ENCODE measurements around the gene IFIH1.

IFIH1 gene

DNA sequence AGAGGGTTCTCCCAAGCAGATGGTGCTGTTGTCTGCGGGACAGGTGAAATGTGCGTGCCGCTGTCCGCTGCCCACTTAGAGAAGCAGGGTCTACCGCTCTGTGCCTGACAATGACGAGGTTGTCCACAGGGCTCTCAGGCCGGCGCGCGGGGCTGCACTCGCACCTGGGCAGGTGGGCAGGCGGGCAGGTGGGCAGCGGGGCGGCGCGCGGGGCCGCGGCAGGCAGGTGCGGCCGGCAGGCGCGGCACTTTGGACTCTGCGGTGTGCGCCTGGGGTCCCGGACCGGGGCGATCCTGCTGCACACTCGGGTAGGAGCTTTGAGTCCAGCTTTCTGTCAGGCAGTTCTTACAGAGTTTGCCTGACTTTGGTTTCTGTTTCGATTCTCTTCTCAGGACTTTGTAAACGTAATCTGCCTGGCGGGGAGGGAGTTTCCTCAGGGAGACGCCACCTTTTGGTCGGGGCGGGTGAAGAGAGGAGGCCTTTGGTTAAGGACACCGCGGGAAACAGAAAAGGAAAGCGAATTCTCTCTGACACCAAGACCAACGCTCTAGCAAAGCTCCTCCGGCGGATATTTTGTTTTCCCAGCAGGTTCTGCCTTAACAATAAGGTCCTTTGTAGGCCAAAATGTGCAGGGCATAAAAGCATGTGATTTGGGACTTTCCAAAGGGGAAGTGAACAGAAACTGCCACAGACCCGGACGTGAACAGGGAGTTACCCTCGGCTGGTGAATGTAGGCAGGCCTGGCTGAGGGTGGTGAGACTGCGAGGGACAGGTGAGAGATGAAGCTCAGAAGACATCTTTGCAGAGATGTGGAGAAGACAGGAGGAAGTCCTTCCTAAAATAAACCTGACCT lies at the start of gene IFIH1:
IFIH1 (minus strand) TSS at position 357 of the 853 bp plus-strand sequence. CDS start 377 bp downstream, outside the sequence.
- peak; percentile 90 to 92 for DNase-seq

DNA sequence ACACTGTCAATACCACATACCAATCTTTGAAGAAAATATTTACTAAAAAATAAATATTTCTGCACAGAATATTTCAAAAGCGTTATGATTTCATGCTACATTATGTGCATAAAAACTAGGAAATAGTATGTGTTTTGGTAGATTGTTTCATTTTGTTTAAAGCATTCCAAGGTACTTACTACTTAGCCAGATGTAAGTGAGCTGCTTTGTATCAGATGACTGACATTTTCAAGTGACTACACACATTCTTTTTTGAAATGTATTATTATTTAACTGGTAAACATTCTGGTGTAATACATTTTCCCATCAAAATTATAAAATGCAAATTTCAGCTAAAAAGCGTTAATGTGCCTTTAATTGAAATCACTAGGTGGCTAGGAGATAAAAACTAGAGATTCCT lies 46.9 kb upstream of the IFIH1 start:
- no peak for DNase-seq

DNA sequence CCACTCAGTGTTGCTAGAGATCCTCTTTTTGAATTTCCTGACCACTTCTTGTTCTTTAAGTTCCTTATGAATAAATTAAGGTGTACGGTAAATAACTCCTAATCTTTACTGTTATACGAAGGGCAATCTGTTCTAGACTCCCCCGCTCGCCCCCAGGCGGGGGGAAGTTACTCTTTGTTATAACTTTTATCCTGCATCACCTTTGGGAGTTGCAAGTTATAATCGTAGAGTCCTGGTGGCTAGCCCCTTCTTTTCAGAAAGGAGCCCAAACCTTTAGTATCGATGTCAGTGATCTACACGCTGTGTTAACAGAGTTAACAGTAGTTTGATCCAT lies 26.1 kb upstream of the IFIH1 start:
- DNase-seq = peak in 1 of 2 experiments; percentile 63

DNA sequence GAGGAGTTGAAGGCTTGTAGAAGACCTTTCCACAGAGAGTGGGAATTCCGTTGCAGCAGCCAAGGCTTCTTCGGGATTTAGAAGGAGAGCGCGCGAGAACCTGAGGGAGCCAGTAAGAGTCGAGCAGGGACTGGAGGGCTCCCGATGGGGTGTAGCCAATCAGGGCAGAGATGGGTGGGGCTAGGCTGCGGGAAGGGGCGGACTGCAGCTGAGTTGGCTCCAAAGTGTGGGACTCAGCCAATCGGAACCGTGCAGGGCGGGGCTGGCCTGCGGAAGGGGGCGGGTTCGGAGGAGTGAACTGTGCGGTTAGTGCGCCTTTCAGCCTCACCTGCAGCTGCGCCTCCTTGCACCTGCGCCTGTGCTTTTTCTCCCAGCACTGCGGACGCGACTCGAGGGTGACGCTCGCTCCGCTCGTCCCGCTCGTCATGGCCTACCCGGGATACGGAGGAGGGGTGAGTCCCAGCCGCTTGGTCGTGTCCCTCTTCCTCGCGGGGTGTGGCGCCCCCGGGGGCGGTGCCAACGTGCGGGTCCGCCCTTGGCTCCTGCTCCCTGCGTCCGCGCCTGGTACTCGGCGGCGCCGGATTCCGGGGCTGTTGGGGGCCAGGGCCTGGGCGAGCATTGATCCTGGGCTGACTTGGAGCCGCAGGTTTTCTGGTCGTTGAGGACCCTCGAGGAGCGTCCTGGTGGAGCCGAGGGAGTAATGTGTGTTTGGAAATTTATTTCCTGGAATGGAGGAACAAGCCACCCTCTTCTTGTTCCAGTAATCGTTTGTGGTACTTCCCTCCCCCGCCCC lies 25.5 kb upstream of the IFIH1 start, which contains the start of gene GCA:
GCA (plus strand) TSS at position 309 of the 793 bp plus-strand sequence; CDS start at position 426, 117 bp downstream.
- peak; percentile 63 to 75 for DNase-seq

DNA sequence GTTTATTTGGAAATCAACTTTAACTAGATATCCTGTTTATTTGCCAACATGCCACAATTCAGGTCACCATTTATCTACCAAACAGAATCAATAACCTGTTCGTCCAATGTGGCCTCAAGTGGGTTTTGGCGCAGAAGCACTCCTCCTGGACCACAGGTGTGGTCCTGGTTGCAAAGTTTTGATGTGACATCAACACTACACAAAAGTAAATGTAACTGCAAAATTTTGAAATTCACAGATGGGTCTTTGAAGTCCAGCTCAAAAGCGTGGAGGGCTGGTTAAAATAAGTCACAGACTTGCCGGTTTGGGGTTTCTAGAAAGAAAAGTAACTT lies 25.0 kb upstream of the IFIH1 start:
- DNase-seq = no peak

DNA sequence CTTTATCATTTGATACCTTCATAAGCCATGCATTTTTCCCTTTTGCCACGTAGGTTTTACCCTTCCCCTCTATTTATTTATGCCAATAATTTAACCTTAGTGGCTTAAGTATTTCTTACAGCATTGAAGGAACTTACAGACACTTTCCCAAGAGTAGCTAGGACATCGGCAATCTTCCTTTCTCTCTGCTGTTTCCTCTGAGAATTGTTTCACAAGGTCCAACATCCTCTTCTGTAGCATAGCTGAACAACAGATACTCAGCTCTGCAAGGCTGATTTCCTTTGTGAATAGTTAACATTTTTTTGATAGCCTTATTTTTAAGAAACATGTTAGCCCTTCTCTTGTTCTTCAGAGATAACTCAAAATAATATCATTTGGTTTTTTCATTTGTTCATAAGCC lies 24.4 kb upstream of the IFIH1 start:
- peak; percentile 77 to 79 for DNase-seq

DNA sequence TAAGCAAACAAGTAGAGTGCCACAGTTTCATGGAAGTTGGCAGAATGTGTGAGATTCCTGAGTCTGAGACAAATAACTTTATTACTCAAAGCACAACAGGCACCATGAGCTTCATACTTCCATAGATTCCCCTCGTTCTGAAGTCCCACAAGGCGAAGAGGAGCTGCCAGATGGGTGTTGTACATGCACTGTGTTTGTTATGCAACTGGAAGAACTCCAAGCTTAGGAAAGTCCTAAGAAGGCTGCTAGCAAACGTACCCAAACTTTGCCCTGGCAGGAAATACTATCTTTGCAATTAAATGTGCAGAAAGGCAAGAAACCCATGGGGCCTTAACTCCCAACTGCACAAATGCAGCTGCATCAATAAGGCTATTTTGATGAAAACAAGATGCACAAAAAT lies 23.8 kb upstream of the IFIH1 start:
- DNase-seq = no peak

DNA sequence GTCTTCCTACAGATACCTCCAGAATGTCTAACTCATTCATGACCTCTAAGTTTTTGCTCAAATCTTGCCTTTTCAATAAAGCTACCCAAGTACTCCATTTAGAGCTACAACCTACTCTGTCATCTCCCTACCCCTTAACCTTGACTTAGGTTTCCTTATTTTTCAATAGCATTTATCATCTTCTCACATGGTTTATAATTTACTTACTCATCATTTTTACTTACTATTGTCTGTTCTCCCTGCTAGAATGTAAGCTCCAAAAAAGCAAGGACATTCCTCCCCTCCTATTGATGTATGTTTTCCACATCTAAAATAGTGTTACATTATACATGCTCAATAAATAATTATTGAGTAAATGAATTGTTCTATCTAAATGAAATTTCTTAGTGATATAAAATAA lies 22.3 kb upstream of the IFIH1 start:
- no peak for DNase-seq

DNA sequence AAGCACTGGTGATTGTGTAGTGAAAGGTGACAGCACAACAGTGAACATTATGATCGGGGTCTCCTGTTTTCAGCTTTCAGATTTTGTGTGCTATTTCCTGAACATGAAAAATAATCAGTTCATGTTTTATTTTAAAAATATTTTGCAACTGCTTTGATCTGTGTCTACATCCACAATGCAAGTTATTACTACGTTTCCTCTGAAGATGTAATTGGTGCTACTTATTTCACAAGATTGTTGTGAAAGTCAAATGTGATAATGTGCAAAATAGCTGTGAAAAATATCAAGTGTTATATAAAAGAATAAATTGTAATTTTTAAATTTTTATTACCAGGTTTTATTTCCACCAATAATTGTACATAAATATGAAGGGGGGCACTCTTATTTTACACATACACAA lies 19.4 kb upstream of the IFIH1 start:
- peak; percentile 41 to 49 for DNase-seq

DNA sequence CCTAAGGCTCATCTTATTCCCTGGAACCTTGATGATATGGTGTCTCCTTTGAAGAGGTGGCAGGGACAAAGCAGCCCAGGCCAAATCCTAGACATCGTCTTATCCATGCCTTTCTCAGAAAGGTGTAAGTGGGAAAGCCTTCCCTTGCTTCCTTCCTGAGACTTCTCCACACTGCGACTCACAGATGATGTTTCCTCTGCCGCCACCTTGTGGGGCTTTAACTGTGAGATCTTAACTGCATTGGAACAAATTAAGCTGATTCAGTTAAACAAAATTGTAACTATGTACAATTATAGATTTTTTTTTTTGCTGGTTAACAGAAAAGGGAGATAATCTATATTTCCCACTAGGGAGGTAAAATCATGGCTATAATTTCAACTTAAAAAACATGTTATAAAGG lies 15.5 kb upstream of the IFIH1 start:
- DNase-seq = peak; percentile 29 to 37

DNA sequence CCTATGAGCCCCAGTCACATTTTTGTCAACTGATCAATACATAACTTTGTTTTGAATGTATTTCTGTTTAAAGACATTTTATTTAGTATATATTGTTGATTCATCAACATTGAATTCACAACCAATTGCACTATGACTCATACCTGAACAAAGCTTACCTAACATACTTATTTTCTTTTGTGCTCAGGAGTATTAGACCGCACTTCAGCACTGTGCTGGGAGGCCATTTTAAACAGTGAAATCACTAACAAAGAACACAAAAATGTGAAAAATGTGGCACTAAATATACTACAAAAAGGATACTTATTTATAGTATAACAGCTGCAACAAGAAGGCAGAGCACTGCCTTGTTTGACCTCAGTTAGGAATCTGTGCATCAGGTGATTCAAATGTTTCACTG lies 12.4 kb upstream of the IFIH1 start:
- no peak for DNase-seq

DNA sequence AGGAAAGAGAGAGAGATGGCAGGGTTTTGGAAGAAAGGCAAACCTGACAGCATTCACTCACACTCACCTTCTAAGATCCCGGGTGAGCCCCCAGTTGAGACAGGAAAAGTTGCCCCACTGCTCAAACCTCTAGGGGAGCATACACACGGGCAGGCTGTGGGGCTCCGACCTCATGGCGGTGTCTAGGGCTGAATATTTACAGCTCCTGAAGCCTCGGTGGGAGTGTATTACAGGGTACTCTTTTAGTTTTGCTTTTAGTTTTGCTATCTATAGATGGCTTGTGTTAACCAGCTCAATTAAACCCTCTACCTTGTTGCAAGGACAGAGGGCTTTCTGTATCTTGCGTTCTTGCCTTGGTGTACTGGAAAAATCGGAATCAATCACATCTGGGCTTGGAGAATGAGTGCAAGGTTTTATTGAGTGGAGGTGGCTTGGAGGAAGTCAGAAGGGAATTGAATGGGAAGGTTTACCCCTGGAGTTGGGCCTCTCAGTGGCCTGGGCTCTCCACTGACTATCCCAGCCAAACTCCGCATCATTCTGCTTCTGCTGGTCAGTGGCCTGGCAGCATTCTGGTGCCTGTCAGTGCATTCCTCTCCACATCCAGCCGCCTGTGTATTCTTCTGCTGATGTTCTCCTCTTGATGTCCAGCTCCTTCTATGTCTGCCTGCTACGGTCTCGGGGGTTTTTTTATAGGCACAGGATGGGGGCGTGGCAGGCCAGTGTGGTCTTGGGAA lies 10.1 kb upstream of the IFIH1 start:
- DNase-seq = no peak

DNA sequence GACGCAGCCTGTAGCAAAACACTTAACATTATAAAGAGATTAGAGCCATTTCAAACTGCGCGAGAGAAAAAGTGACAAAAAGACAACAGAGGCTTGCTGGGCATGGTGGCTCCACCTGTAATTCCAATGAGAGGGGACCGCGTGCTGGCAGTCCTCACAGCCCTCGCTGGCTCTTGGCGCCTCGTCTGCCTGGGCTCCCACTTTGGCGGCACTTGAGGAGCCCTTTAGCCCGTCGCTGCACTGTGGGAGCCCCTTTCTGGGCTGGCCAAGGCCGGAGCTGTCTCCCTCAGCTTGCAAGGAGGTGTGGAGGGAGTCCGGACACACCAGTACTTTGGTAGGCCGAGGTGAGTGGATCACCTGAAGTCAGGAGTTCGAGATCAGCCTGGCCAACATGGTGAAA lies 9.3 kb upstream of the IFIH1 start:
- DNase-seq = no peak

DNA sequence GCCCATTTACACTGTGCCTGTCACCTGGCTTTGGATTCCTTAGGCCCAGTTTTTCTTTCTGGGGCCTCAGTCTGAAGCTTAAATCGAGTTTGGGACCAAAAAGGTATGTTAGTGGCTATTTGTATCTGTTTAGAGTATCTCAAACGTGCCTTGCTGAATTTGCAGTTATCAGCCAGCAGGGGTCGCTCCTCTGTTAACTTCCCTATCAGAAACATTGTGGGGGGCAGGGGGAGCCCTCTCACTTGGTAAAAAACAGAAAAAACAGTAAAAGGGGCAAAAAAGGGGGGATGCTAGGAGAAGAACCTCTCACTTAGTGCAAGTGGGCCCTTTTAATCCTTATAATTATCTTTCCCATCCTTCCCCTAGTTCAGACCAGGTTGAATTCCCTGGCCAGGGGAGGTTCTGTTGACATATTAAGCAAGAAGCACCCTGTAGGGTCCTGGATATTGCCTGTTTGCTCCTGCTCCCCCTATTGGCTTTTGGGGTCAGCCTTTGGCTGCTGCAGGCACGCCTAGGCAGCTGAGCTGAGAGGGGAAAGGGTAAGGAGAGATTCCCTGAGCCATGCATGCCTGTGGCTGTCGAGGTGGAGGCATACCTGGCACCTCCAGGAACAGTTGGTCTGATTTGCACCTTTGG lies 8.8 kb upstream of the IFIH1 start:
- peak in 1 of 2 experiments; percentile 27 for DNase-seq

DNA sequence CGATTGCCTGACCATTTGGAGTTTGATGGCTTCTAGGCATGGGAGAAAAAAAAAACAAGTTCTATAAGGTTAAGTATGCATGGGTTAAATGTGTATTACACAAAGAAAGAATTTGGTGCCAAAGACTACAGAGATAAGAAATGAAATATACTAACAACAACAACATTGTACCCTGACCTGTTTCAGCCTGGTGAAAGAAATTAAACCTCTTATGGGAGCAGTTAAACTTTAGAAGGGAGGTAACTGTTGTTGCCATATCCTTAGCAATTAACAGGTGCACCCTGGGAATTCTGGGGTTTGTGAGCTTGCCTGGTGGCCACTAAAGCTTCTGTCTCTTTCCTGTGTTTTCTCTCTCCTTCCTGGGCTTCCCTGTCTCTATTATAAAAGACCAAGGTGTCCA lies 6.5 kb upstream of the IFIH1 start:
- DNase-seq = no peak

DNA sequence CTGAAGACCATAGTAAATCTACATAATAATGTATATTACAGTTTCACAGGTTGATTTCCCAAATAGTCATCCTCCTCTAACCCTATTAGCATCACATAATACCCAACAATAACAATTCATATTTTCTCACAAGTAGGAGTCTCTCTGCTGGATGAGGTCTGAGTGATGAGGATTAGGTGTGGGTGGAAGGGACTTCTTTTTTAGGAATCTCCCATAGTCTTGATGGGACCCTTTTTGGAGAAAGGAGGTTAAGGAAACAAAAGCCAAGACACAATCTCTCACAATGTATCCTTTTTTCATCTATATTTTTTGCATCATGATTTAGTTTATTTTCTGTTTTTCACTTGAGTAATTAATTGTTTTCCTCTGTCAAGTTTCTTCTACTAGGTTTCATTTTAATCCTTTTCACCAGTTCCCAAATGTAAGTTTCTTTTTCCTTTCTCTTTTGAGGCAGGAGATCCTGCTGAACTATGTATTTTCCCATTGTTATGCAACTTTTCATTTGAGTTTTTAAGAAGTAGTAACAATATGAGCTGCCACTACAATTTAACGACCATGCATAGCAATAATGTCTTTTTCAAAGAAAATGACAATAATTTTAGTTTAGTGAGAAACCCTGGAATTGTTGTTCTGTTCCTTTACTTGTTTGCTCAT lies 2.5 kb upstream of the IFIH1 start:
- DNase-seq = no peak

DNA sequence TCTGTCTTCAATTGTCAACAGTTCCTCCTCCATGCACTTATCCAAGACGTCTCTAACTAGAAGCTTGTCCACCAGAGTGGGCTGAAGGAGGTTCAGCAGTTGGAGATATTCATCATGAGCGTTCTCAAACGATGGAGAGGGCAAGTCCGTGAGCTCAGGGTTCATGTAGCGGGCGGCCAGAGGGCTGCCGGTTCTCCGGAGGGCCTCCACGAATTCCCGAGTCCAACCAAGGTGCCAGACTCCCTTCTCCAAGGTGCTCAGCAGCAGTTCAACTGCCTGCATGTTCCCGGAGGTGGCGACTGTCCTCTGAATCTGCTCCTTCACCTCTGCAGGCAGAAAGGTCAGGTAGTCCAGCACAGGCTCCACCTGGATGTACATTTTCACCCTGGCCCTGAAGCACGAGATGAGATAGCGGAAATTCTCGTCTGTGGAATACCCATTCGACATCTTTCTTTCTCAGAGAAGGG lies 590 bp downstream of the IFIH1 start:
- peak in 1 of 2 experiments; percentile 30 for DNase-seq

DNA sequence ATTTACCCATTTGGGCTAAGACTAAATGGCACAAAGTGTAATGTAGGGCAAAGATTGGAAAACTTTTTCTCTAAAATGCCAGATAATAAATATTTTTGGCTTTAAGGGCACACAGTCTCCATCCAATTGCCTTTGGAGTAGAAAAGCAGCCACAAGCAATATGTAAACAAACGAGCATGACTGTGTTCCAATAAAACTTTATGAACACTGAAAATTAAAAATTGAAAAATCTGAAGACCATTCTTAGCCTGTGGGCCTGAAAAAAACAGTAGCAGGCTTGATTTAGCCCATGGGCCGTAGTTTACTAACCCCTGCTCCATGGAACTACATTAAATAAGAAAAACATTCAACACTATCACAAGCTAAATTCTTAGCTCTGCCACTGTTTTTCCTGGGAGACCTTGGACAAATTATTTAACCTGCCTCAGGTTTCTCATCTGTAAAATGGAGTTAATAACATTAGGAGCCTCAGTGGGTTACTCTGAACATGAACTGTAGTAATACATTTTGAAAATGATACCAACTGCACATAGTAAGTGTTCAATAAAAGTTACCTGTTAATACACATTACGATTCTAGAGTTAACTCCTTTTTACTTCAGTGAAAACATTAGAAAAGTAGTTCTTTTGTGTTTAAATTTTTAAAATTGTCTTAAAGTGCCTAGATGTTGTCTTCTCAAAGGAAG lies 1.3 kb downstream of the IFIH1 start:
- DNase-seq = no peak

DNA sequence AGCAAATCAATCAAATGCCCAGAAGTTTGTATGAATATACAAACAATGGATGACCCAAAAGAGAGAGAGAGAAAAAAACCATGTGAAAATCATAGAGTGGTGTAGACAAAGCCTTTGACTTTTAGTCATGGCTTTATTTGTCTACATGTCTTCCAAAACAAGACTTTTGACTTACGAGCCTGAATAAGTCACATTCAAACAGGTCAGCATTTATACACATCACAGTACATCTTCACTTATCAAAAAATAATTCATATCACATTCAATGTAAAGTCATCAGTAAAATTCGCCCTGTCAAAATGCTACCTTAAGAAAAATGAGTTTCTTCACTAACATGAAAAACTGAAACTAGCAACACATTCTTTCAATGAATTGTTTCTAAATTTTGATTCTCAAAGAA lies 1.9 kb downstream of the IFIH1 start:
- no peak for DNase-seq

DNA sequence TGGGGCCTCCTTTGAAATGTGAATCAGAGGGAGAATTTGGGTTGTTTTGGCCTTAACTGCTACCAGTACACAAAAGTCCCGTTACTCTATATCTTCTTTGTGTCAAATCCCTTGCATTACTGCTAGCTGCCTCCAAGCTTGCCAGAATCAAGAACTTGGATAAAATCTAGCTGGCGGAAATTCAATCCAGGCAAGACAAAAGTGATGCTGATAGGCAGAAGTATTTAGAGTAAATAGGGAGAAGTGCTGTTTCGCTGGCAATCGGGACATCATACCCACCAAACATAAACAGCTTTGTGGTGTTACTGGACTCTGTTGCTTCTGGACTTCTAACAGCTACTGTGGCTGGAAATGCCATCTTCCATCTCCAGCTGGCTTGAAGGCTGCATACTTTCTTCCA lies 2.5 kb downstream of the IFIH1 start:
- DNase-seq = no peak

DNA sequence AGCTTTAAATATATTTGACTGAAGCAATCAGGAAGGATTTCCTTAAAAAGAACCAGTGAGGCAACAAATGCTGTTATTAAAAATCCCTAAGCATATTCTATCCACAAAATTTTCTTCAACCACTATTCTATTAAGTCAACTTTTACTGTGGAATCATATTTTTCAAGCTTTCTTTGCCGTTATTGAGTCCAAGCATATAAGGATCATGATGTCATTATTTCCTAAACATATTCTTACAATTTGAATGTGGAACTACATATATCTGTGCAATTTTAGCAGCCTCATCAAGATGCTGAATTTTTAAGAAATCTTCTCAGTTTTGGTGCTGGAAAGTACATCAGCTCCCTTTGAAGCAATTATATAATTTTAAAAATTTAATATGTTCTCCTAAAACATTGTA lies 5.6 kb downstream of the IFIH1 start:
- no peak for DNase-seq

Data from AML-193 (cell line).